ENCODE measurements around the gene CCDC90B. TPM values are rescaled to one million over a fixed set of nuclear protein-coding genes. Genes with fewer than 3 reads are reported as not detected.
A peak's percentile ranks its signal among the peaks of the same experiment; 100 is the strongest.

CCDC90B gene
- total and polyA plus RNA-seq, 2 of the 13 experiments (the other 11 are each of a cell fraction or from before 2014, with no cell fraction given), result 17.1 to 46.1 TPM

DNA sequence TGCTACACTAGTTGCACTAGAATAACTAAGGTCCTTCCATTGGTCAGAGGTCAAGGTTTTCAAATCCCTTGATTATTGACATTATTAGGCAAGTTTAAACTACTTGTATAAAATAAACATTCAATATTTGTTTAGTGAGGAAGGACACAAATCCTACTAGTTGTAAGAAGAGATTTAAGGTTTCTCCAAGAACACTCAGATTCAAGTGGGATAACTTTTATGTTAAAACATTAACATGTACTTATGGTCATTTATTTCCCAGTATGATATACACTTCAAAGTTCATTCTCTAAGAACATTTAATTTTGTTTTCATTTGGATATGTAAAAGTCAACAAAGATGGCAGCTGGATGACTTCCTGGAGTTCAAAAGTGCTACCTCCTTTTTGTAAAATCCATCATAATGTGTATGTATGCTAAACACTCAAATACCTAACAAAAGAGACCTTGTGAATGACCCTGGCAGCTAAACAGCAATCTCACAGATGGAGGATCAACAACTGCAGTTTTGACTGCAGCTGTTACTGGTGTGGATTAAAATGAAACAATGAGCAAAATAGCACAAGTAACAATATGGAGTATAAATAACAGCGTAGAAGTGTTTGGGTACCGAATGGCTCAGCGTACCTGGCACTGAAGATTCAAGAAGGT lies 1.5 kb downstream of the CCDC90B start (continued):
- TF ChIP-seq DPF2 (CRISPR knock-in tag; IDR thresholded peaks at IDR 0.05; ENCODE audit: borderline replicate concordance, low read depth) (0 out of 2 replicates have a peak, but pooled peaks have one; percentile 32), CEBPB (IDR thresholded peaks at IDR 0.05; ENCODE audit: borderline replicate concordance, low read depth, low read length) (peak; percentile 24; the same call in 1 of the 2 replicates), ZNF136 (CRISPR knock-in tag; IDR thresholded peaks at IDR 0.05; ENCODE audit: low read depth) (no peak), ATM (IDR thresholded peaks at IDR 0.05; ENCODE audit: borderline replicate concordance) (no peak), HMGXB4 (CRISPR knock-in tag; IDR thresholded peaks at IDR 0.05; ENCODE audit: borderline replicate concordance in 1 of 2, low read depth in 1 of 2) (no peak), ARID4A (CRISPR knock-in tag; IDR thresholded peaks at IDR 0.05; ENCODE audit: borderline replicate concordance) (no peak), EEA1 (CRISPR knock-in tag; IDR thresholded peaks at IDR 0.05; ENCODE audit: borderline replicate concordance) (no peak), THAP11 (CRISPR knock-in tag; IDR thresholded peaks at IDR 0.05) (peak; percentile 76), ZNF143 (CRISPR knock-in tag; IDR thresholded peaks at IDR 0.05) (no peak), ZFP36L2 (CRISPR knock-in tag; IDR thresholded peaks at IDR 0.05) (no peak), ZNF12 (CRISPR knock-in tag; IDR thresholded peaks at IDR 0.05) (peak; percentile 93), ZNF616 (CRISPR knock-in tag; IDR thresholded peaks at IDR 0.05; ENCODE audit: low read depth) (no peak), ATF1 (CRISPR knock-in tag; IDR thresholded peaks at IDR 0.05) (no peak), NFE2L1 (CRISPR knock-in tag; IDR thresholded peaks at IDR 0.05; ENCODE audit: borderline replicate concordance) (no peak), TAF1 (CRISPR knock-in tag; IDR thresholded peaks at IDR 0.05) (no peak), JARID2 (CRISPR knock-in tag; IDR thresholded peaks at IDR 0.05; ENCODE audit: insufficient replicate concordance) (no peak), ZFP62 (CRISPR knock-in tag; IDR thresholded peaks at IDR 0.05) (no peak), ZSCAN25 (CRISPR knock-in tag; IDR thresholded peaks at IDR 0.05) (no peak), CENPBD1 (CRISPR knock-in tag; IDR thresholded peaks at IDR 0.05; ENCODE audit: borderline replicate concordance, low read depth) (no peak), ZBTB34 (CRISPR knock-in tag; IDR thresholded peaks at IDR 0.05) (no peak)
- TF ChIP-seq, protein P1, sequence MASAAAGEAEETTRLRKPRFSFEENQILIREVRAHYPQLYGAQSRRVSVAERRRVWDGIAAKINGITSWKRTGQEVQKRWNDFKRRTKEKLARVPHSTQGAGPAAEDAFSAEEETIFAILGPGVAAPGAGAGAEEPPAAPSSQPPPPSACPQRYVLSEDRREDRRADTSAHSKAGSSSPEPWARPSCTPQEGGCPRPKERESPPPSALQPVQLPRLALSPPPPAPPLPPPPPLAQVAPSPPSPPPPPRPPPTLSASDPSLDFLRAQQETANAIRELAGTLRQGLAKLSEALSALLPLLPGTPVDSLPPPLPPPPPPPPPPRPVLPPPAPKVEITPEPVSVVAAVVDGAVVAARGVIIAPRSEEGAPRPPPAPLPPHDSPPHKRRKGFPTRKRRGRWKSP (CRISPR knock-in tag; IDR thresholded peaks at IDR 0.05), result no peak

Measured in HepG2 (cell line).